H1 (cell line): ENCODE results near the gene ZNF154. TPM values are rescaled to one million over a fixed set of nuclear protein-coding genes. Genes with fewer than 3 reads are reported as not detected.
A peak's percentile ranks its signal among the peaks of the same experiment; 100 is the strongest.

ENCODE experiments used
- ASH2L ChIP-seq: fragments of 200-600, 300-600 bp; sonication (generic); IDR thresholded peaks from one replicate; pipeline ENCODE4 v1.7.1; 2017; ENCODE audit warnings: low read length
- CEBPB ChIP-seq: IDR thresholded peaks from 2 replicates; pipeline ENCODE4 v1.6.1; 2012; ENCODE audit warnings: low read depth, low read length
- EZH2 ChIP-seq: fragments of 200-600 bp; sonication (generic); IDR thresholded peaks from 2 replicates; pipeline ENCODE4 v1.7.1; 2012; ENCODE audit warnings: low read depth, mild to moderate bottlenecking, moderate library complexity, low read length, inconsistent platforms; ENCODE audit not compliant: severe bottlenecking
- POLR2A ChIP-seq, 2 experiments: IDR thresholded peaks; 1 replicate in 1 of 2; 2 replicates in 1 of 2; pipeline ENCODE4 v1.6.1; 2011; ENCODE audit warnings: low read depth in 2 of 2, low read length in 2 of 2, mild to moderate bottlenecking in 2 of 2; ENCODE audit errors: control extremely low read depth in 1 of 2
- SAP30 ChIP-seq: fragments of 300-600 bp; sonication (generic); IDR thresholded peaks from 2 replicates; pipeline ENCODE4 v1.7.1; 2012; ENCODE audit warnings: low read length, moderate library complexity, mild to moderate bottlenecking, inconsistent platforms; ENCODE audit not compliant: insufficient read depth, insufficient replicate concordance
- SIRT6 ChIP-seq: IDR thresholded peaks from one replicate; pipeline ENCODE4 v1.7.1; 2012; ENCODE audit warnings: low read length, inconsistent platforms
- SIX5 ChIP-seq: IDR thresholded peaks from 2 replicates; pipeline ENCODE4 v1.6.1; 2011; ENCODE audit warnings: mild to moderate bottlenecking, low read depth, low read length
- SP2 ChIP-seq: IDR thresholded peaks from 2 replicates; pipeline ENCODE4 v1.6.1; 2012; ENCODE audit warnings: mild to moderate bottlenecking, low read length, inconsistent platforms
- TEAD4 ChIP-seq: IDR thresholded peaks from 2 replicates; pipeline ENCODE4 v1.6.1; 2012; ENCODE audit warnings: low read depth, low read length, inconsistent platforms, mixed read lengths
- polyA plus RNA-seq, 7 experiments: library from polyadenylated mRNA; depleted of rRNA in 3 of 7; stranded (reverse) in 5 of 7; unstranded in 2 of 7; fragments of >200 nt in 5 of 7; fragments of 200-250 nt in 2 of 7; gene quantifications; 1 replicate in 5 of 7; 2 replicates in 1 of 7; 4 replicates in 1 of 7; pipeline versions ENCODE4 v1.2.1 to v1.2.3, GENCODE V29; 2011 to 2013; ENCODE audit warnings: missing spikeins in 2 of 7, mixed read lengths in 2 of 7
- total RNA-seq: library from RNA; stranded (reverse); fragmentation: NEBNext Ultra II Directional; extraction: Animal tissue kit (Norgen Biotek cat#: 25700); gene quantifications from 2 replicates; pipeline ENCODE4 v1.2.1, GENCODE V29; 2021

Gene ZNF154
- total and polyA plus RNA-seq, 2 of the 8 experiments (the other 6 are each of a cell fraction or from before 2014, with no cell fraction given) = 5.3 to 11.6 TPM

- TF ChIP-seq CEBPB = no peak
- no peak for TF ChIP-seq SP2
- no peak for TF ChIP-seq EZH2
- TF ChIP-seq TEAD4 = 0 out of 2 replicates have a peak, but pooled peaks have one; percentile 1
- TF ChIP-seq SIRT6 = no peak
- TF ChIP-seq SIX5 = peak; percentile 74
- TF ChIP-seq POLR2A (IDR thresholded peaks at IDR 0.05; ENCODE audit: control extremely low read depth in 1 of 2, low read depth in 2 of 2, low read length in 2 of 2) = peak; percentile 53 to 92
- peak; percentile 59 for TF ChIP-seq SAP30
- TF ChIP-seq ASH2L = peak; percentile 98
Measured at GRCh38 chr19:57708641-57709361, at the start of gene ZNF154 (continued).
